AG09319 (cell line): Measurements from ENCODE around the gene ONECUT3.
"Not testable (repeated sequence)": the region's sequence is repeated elsewhere in the genome, so short reads cannot be mapped to it uniquely, and the experiment has no call there.

ENCODE experiments used
- DNase-seq: peaks from one replicate; pipeline ENCODE4 v3.0.0-alpha.2; 2010; ENCODE audit warnings: low read depth; ENCODE audit errors: extremely low read depth
- TF ChIP-seq, protein P1 (sequence below): IDR thresholded peaks from 2 replicates; pipeline ENCODE4 v1.5.1; 2011; ENCODE audit warnings: low read depth, mild to moderate bottlenecking, inconsistent platforms, low read length, moderate library complexity

The ONECUT3 gene

DNA sequence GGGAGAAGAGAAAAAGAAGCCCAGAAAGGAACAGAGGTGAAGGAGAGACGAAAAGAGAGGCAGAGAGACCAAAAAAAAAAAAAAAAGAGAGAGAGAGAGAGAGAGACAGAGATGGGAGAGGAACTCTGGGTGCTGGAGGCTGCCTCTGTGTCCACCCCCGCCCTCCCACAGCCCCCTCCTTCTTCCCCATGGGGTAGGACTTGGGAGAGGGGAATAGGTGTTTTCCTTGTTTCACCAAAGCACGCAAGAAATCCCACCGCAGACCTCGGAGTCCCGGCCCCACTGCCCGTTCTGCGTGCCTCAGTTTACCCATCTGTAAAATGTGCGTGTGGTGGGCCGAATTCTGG is 4.9 kb downstream of the ONECUT3 start:
- DNase-seq: no peak

DNA sequence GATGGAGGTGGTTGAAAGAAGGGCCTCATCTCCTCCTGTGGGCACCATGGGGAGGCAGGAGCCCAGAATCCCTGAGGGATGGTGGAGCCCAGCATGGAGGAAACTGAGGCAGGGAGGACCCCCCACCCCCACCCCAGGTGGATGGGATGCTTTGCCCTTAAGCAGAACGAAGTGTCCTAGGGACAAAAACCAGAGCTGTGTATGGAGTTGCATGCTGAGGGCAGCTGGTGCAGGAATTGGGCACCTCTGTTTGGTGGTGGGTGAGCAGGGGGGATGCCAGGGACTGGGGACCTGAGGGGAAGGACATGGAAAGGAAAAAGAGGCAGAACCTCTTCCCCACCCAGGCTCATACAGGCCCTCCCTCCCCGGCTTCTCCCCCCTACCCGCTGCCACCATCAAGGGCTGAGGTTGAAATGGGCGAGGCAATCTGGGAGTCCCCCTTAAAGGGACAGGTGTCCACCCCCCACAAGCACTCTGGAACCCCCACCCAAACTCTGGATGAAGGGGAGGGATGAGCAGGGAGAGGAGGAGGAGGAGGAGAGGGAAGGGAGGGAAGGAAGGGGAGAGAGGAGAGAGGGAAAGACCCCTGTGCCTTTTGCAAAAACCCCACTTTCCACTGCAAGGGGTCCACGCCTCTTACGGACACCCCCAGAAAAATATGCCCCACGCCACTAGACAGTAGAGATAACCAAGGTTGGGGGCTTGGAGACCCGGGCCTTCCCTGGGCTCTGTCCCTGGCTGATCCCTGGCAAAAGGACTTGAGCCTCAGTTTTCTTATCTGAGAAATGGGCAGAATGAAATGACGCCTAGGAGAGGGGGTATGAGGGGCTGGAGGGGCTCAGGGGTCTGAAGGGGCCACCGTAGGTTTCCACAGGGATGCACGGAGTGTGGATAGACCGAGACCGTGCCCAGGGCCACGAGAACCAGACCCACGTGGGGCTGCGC is 5.9 kb downstream of the ONECUT3 start:
- DNase-seq: no peak

More for the DNA sequence above, 4.9 kb downstream of the ONECUT3 start:
- TF ChIP-seq, protein P1, sequence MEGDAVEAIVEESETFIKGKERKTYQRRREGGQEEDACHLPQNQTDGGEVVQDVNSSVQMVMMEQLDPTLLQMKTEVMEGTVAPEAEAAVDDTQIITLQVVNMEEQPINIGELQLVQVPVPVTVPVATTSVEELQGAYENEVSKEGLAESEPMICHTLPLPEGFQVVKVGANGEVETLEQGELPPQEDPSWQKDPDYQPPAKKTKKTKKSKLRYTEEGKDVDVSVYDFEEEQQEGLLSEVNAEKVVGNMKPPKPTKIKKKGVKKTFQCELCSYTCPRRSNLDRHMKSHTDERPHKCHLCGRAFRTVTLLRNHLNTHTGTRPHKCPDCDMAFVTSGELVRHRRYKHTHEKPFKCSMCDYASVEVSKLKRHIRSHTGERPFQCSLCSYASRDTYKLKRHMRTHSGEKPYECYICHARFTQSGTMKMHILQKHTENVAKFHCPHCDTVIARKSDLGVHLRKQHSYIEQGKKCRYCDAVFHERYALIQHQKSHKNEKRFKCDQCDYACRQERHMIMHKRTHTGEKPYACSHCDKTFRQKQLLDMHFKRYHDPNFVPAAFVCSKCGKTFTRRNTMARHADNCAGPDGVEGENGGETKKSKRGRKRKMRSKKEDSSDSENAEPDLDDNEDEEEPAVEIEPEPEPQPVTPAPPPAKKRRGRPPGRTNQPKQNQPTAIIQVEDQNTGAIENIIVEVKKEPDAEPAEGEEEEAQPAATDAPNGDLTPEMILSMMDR: no peak

DNA sequence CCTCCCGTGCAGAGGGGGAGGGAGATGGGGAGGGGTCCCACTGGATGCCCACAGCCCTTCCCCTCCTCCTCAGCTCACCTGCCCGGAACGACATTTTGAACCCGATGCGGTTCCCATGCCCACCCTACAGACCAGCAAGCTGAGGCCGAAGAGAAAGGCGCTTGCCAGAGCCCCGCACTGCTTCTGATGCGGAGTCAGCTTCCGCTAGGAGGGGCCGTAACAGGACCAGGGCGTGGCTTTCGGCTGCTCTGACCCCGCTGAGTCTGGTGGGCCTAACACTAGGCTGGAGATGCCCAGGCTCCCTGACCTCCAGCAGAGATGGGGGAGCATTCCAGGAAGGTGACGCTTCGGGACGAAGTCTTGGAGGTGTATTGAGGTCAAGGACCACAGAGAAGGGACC is 6.7 kb downstream of the ONECUT3 start:
- TF ChIP-seq, protein P1: no peak
- no peak for DNase-seq

More for the DNA sequence above, 5.9 kb downstream of the ONECUT3 start:
- TF ChIP-seq, protein P1: no peak

DNA sequence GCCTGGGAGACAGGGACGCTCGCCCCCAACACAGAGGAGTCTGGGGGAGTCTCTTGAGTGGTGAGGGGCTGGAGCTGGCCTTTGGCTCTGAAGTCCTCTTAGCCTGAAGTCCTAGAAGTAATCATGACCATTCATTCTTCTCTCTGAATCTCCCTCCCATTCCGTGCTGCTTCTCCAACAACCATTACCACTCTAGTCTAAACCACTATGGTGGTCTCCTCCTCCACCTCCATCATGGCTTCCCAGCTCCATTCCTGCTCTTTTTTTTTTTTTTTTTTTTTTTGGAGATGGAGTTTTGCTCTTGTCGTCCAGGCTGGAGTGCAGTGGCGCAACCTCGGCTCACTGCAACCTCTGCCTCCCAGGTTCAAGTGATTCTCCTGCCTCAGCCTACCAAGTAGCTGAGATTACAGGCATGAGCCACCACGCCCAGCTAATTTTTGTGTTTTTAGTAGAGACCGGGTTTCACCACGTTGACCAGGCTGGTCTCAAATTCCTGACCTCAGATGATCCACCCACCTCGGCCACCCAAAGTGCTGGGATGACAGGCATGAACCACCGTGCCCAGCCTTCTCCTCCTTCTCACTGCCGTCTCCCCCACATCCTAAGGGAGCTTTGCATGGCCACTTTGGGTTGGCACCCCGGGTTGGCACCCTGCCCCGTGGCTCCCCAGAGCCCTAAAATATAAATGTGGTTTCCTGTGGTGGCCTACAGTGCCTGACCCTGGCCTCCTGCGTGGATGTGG is 7.7 kb downstream of the ONECUT3 start:
- DNase-seq: not testable (repeated sequence)

DNA sequence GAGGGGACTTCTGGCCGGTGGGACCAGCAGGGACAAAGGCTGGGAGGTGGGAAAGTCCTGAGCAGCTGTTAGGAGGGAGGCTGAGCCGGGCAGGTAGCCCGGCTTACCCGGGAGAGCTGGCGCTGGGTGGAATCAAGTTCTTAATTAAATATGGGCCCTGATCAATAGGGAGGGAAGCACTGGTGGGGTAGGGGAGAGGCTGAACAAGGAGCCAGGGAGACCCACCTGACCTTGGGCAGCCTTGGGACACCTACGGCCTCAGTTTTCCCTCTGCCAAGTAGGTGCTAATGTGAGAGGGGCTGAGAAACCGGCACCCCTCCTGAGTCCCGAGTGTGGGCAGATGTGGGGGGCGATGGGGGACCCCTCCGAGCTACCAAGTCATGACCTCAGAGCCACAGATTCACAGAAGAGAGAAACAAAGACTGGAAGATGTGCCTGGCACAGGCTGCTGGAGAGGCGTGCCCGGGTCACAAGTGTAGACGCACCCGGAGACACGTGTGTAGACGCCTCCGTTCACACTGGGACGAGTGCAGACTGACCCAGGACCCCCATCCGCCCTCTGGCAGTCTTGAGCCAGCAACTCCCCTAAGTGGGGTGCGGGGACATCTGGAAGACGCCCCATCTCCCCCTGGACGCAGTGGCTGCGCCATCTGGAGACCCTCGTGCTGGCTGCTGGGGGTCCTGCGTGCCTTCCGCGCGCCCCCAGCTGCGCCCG is 8.4 kb downstream of the ONECUT3 start:
- TF ChIP-seq, protein P1: no peak
- DNase-seq: no peak

DNA sequence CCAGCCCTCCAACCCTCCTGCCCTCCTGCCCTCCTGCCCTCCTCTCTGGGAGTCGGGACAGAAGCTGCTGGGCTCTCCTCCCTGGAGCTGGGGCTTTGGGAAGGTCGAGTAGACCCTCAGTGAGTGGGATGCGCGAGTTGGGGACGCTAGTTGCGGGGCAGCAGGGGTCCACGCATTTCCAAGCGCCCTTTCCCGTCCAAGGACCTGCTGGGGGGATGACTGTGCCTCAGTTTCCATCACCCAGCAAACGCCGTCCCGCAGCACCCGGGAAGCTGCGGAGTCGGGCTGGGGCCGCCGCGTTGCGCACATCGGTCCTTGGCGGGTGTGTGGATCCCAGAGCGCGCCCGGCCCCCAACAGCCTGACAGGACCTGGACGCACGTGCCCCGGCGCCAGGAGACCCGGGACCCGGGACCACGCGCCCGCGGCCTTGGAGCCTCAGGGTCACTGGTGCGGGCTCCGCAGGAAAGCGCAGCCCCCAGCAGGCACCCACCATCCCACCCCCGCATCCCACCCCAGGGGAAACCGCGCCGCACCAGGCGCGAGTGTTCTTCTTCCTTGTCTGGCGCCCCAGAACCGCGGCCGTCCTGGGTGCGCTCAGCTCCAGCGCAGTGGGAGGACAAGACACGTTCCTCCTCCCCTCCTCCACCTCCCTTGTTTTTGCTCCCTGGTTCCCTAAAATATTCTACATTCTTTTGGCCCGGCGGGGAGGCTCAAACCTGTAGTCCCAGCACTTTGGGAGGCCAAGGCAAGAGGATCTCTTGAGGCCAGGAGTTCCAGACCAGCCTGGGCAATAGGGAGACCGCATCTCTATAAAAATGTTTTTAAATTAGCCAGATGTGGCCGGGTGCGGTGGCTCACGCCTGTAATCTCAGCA is 9.2 kb downstream of the ONECUT3 start:
- no peak for DNase-seq
- TF ChIP-seq, protein P1: no peak
